Measurements from ENCODE around the gene PARD6G. TPM values are rescaled to one million over a fixed set of nuclear protein-coding genes. Genes with fewer than 3 reads are reported as not detected.

PARD6G gene
- total and polyA plus RNA-seq, 2 experiments from 2014 or later, result 6.9 to 18.5 TPM

- no peak overlapping the region for H3K4me3 Mint-ChIP-seq
- no peaks in the 10 kb centered on the region; the same call in 2 of the 3 replicates for H3K9me3 Mint-ChIP-seq
- no peak overlapping the region for H3K27ac ChIP-seq (ENCODE audit: low read depth)
- no peak overlapping the region for H2AFZ ChIP-seq
- H3K27me3 ChIP-seq (ENCODE audit: insufficient read depth), result no peaks in the 10 kb centered on the region; the same call in 1 of the 2 replicates
- H3K36me3 Mint-ChIP-seq (ENCODE audit: low read depth), result peaks cover 10% of the 10 kb centered on the region
- no peaks in the 10 kb centered on the region; the same call in 1 of the 2 replicates for H3F3A ChIP-seq (replicated peaks; ENCODE audit: low read depth)
- no peaks in the 10 kb centered on the region for H3K9me2 ChIP-seq (ENCODE audit: insufficient read depth)
- H3K4me1 ChIP-seq (ENCODE audit: insufficient read depth), result no peaks in the 10 kb centered on the region
- H3K27me3 Mint-ChIP-seq (ENCODE audit: insufficient read depth, low read depth, poor library complexity), result peaks cover 16% of the 10 kb centered on the region
- ATAC-seq (no peak), DNase-seq (ENCODE audit: low spot score) (no peak)
- no peak overlapping the region for H3K27ac Mint-ChIP-seq
- no peak overlapping the region for H3K4me3 ChIP-seq
- TF ChIP-seq REST (IDR thresholded peaks at IDR 0.05; ENCODE audit: unreplicated experiment) (no peak), ZNF462 (CRISPR knock-in tag; IDR thresholded peaks at IDR 0.05) (no peak), EZH2 (IDR thresholded peaks at IDR 0.05; ENCODE audit: low read depth, unreplicated experiment) (no peak), ZNF331 (CRISPR knock-in tag; IDR thresholded peaks at IDR 0.05; ENCODE audit: low read depth) (no peak), NANOG (IDR thresholded peaks at IDR 0.05; ENCODE audit: borderline replicate concordance) (no peak), EZH2phosphoT487 (IDR thresholded peaks at IDR 0.05; ENCODE audit: unreplicated experiment) (no peak), POLR2AphosphoS5 (IDR thresholded peaks at IDR 0.05; ENCODE audit: low read depth) (no peak), JUNB (IDR thresholded peaks at IDR 0.05; ENCODE audit: unreplicated experiment) (no peak), CTCF (conservative IDR thresholded peaks at IDR 0.05; ENCODE audit: low read depth in 2 of 2) (no peak), ZNF114 (CRISPR knock-in tag; IDR thresholded peaks at IDR 0.05) (no peak), CREB1 (CRISPR knock-in tag; IDR thresholded peaks at IDR 0.05; ENCODE audit: low read depth) (no peak), ETS1 (IDR thresholded peaks at IDR 0.05) (no peak), STAT1 (IDR thresholded peaks at IDR 0.05; ENCODE audit: unreplicated experiment) (no peak)
- no peak overlapping the region for H3K4me2 ChIP-seq
- H4K20me1 ChIP-seq (replicated peaks; ENCODE audit: insufficient read depth), result peaks cover 17% of the 10 kb centered on the region
- H3K36me3 ChIP-seq (ENCODE audit: insufficient read depth), result no peaks in the 10 kb centered on the region; the same call in 1 of the 2 replicates
- H3K4me1 Mint-ChIP-seq, result peaks cover 12% of the 10 kb centered on the region; the same call in 1 of the 3 replicates
- H3K79me2 ChIP-seq (replicated peaks; ENCODE audit: insufficient read depth), result no peaks in the 10 kb centered on the region; the same call in 1 of the 2 replicates
Observed at GRCh38 chr18:80145196-80145804, 102.0 kb downstream of the PARD6G start.
